ENCODE data around the gene LKAAEAR1.

The LKAAEAR1 gene

DNA sequence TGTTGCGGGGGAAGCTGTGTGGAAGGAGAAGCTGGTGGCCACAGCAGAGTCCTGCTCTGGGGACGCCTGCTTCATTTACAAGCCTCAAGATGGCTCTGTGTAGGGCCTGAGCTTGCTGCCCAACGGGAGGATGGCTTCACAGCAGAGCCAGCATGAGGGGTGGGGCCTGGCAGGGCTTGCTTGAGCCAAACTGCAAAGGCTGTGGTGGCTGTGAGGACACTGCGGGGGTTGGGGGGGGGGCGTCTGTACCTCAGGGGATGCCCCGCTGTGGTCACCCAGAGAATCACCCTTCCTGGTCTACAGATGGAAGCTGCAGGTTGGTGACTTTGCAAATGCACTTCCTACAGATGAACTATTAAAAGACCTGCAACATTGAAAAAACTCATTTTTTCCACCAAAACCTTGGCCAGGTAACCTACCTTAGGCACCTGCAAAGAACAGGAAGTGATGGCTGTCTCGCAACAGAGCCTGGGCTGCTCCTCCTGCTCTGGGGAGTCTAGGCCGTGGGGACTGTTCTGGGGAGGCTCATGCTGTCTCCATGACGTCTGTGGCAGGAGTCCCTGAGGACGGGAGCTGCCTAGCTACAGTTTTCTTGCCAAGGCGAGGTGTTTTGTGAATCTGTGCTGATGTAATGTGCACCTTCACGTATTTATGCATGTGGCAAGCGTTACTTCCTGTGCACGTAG, 15.8 kb upstream of the LKAAEAR1 start:
- TF ChIP-seq, protein P1, sequence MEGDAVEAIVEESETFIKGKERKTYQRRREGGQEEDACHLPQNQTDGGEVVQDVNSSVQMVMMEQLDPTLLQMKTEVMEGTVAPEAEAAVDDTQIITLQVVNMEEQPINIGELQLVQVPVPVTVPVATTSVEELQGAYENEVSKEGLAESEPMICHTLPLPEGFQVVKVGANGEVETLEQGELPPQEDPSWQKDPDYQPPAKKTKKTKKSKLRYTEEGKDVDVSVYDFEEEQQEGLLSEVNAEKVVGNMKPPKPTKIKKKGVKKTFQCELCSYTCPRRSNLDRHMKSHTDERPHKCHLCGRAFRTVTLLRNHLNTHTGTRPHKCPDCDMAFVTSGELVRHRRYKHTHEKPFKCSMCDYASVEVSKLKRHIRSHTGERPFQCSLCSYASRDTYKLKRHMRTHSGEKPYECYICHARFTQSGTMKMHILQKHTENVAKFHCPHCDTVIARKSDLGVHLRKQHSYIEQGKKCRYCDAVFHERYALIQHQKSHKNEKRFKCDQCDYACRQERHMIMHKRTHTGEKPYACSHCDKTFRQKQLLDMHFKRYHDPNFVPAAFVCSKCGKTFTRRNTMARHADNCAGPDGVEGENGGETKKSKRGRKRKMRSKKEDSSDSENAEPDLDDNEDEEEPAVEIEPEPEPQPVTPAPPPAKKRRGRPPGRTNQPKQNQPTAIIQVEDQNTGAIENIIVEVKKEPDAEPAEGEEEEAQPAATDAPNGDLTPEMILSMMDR (conservative IDR thresholded peaks at IDR 0.05; ENCODE audit: low read depth, low read length), result no peak
- no peak overlapping the region for H3K4me3 ChIP-seq (ENCODE audit: low read depth, low read length)
- DNase-seq (ENCODE audit: low read depth), result no peak

DNA sequence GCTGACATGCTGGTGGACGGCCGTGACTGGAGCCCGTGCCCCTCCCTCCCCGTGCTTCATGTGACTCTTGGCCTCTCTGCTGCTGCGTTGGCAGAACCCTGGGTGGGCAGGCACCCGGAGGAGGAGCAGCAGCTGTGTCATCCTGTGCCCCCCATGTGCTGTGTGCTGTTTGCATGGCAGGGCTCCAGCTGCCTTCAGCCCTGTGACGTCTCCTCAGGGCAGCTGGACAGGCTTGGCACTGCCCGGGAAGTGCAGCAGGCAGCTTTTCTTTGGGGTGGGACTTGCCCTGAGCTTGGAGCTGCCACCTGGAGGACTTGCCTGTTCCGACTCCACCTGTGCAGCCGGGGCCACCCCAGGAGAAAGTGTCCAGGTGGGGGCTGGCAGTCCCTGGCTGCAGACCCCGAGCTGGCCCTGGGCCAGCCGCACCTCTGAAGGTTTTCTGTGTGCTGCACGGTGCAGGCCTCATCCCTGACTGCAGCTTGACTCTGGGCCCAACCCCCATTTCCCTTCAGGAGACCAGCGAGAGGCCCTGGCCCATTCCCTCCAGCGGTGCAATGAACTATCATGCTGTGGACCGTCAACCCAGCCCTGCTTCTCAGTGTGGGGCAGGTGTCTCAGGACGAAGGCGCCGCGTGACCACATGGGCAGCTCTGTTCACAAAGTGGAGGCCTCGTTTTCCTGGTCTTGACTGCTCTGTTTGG, 15.0 kb upstream of the LKAAEAR1 start:
- no peak for DNase-seq (ENCODE audit: low read depth)
- H3K4me3 ChIP-seq (ENCODE audit: low read depth, low read length), result no peak overlapping the region

DNA sequence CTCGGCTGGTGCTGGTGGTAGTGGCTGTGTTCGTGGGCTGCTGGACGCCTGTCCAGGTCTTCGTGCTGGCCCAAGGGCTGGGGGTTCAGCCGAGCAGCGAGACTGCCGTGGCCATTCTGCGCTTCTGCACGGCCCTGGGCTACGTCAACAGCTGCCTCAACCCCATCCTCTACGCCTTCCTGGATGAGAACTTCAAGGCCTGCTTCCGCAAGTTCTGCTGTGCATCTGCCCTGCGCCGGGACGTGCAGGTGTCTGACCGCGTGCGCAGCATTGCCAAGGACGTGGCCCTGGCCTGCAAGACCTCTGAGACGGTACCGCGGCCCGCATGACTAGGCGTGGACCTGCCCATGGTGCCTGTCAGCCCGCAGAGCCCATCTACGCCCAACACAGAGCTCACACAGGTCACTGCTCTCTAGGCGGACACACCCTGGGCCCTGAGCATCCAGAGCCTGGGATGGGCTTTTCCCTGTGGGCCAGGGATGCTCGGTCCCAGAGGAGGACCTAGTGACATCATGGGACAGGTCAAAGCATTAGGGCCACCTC, 14.3 kb upstream of the LKAAEAR1 start:
- H3K4me3 ChIP-seq (ENCODE audit: low read depth, low read length), result no peak overlapping the region
- TF ChIP-seq, protein P1 (conservative IDR thresholded peaks at IDR 0.05; ENCODE audit: low read depth, low read length), result no peak
- no peak for DNase-seq (ENCODE audit: low read depth)

More for the DNA sequence above, 15.0 kb upstream of the LKAAEAR1 start:
- TF ChIP-seq, protein P1 (conservative IDR thresholded peaks at IDR 0.05; ENCODE audit: low read depth, low read length), result no peak

DNA sequence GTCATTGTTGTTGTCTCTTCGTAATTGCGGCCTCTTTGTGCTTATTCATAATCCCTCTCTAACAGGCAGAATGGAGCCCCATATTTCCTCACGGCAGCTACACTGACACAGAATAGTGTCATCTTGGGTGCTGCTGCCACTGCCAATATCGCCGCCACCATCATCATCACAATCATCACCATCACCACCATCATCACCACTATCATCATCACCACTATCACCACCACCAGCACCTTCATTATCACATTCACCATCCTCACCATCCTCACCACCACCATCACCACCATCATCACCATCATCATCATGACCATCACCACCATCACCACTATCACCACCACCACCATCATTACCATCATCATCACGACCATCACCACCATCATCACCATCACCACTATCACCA, 12.3 kb upstream of the LKAAEAR1 start:
- DNase-seq (ENCODE audit: low read depth), result no peak
- no peak overlapping the region for H3K4me3 ChIP-seq (ENCODE audit: low read depth, low read length)
- TF ChIP-seq, protein P1 (conservative IDR thresholded peaks at IDR 0.05; ENCODE audit: low read depth, low read length), result no peak

DNA sequence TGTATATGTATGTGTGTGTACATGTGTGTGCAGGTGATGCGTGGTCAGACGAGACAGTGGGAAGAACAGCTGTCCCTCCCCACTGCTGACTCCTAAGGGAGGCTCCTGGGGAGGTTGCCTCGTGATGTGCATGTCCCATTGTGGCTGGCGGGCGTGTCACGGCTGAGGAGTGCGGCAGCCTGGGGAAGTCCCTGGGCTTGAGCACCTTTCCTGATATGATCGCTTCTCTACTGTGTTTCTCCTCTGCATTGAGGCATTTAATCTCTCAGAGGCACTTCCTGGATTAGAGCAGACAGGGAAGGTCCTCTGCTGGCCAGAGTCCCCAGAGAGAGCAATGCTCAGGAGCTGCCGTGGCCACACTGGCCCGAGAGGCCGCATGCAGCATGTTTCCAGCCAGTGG, 11.7 kb upstream of the LKAAEAR1 start:
- TF ChIP-seq, protein P1 (conservative IDR thresholded peaks at IDR 0.05; ENCODE audit: low read depth, low read length), result no peak
- no peak for DNase-seq (ENCODE audit: low read depth)
- H3K4me3 ChIP-seq (ENCODE audit: low read depth, low read length), result no peak overlapping the region

DNA sequence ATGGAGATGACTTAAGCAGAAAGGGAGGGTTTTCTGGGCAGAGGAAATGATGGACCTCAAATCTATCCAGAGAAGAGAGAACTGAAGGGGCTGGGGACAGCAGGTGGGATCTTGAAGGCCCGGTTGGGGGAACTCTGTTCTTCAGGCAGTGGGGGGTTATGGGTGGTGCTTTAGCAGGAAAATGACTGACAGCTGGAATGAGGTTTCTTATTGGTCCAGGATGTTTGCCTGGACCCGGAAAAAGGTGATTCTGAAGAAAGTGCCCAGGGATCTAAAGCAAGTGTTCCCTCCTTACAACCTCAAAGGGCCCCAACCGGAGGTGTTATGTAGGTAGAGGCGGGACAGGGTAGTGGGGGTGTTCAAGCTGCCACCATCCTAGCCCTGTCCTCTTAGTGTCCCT, 11.3 kb upstream of the LKAAEAR1 start:
- TF ChIP-seq, protein P1 (conservative IDR thresholded peaks at IDR 0.05; ENCODE audit: low read depth, low read length), result no peak
- no peak overlapping the region for H3K4me3 ChIP-seq (ENCODE audit: low read depth, low read length)
- no peak for DNase-seq (ENCODE audit: low read depth)
